Testis (tissue), 2 donors: ENCODE results near the gene CD28.

Experiments used
- POLR2A ChIP-seq: fragments of 450-650 bp; IDR thresholded peaks from one replicate; pipeline ENCODE4 v1.6.1; 2017; ENCODE audit warnings: antibody characterized with exemption, mild to moderate bottlenecking, moderate library complexity
- TF ChIP-seq, protein P1 (sequence below), 3 experiments: fragments of 450-650 bp in 2 of 3; fragments of 200-600 bp in 1 of 3; sonication (generic) in 1 of 3; IDR thresholded peaks; one replicate each; pipeline ENCODE4 v1.5.1; 2016 to 2019; ENCODE audit warnings: antibody characterized with exemption in 3 of 3, mild to moderate bottlenecking in 2 of 3, moderate library complexity in 1 of 3

GRCh38 chr2:203772456-203773165, 66.2 kb downstream of the CD28 start:
- TF ChIP-seq, protein P1, sequence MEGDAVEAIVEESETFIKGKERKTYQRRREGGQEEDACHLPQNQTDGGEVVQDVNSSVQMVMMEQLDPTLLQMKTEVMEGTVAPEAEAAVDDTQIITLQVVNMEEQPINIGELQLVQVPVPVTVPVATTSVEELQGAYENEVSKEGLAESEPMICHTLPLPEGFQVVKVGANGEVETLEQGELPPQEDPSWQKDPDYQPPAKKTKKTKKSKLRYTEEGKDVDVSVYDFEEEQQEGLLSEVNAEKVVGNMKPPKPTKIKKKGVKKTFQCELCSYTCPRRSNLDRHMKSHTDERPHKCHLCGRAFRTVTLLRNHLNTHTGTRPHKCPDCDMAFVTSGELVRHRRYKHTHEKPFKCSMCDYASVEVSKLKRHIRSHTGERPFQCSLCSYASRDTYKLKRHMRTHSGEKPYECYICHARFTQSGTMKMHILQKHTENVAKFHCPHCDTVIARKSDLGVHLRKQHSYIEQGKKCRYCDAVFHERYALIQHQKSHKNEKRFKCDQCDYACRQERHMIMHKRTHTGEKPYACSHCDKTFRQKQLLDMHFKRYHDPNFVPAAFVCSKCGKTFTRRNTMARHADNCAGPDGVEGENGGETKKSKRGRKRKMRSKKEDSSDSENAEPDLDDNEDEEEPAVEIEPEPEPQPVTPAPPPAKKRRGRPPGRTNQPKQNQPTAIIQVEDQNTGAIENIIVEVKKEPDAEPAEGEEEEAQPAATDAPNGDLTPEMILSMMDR (IDR thresholded peaks at IDR 0.05) = no peak
- no peak for TF ChIP-seq POLR2A
